HCT116 (cell line): ENCODE data around the gene SCRN1. TPM values are rescaled to one million over a fixed set of nuclear protein-coding genes. Genes with fewer than 3 reads are reported as not detected.

Source experiments
- ATAC-seq: fragments of 200-7000 bp; cut with Tn5 transposase; 2 replicates; pipeline ENCODE4 v1.9.1; 2020; ENCODE audit warnings: mild to moderate bottlenecking, moderate library complexity
- BruUV-seq: library from RNA; stranded (reverse); fragments of 400-500 nt; replicated peaks from 2 replicates; lab custom pipeline; 2021; lab: Mats Ljungman, UMichigan
- CTCF ChIA-PET: fragments of 300-600 bp; sonication (Branson Sonifier 250); formaldehyde crosslinking; loops from one replicate; lab custom pipeline; 2021; ENCODE audit warnings: antibody characterized with exemption; lab: Charles Lee
- POLR2A ChIA-PET: fragments of 300-600, 350-600 bp; sonication (Branson Sonifier 250); formaldehyde crosslinking; loops from one replicate; lab custom pipeline; 2021; ENCODE audit warnings: antibody characterized with exemption; lab: Charles Lee
- RAD21 ChIA-PET, 2 experiments: fragments of 300-600 bp; sonication (Branson Sonifier 250); formaldehyde crosslinking; loops; one replicate each; lab custom pipeline; 2023; ENCODE audit warnings: low total read pairs in 2 of 2; ENCODE audit not compliant: uncharacterized antibody in 2 of 2, unreplicated experiment in 2 of 2, low non-redundant PET in 1 of 2; lab: Charles Lee
- DNase-seq: peaks from one replicate; pipeline ENCODE4 v3.0.0-alpha.2; 2010; ENCODE audit warnings: low read depth, low spot score
- H2AFZ ChIP-seq: fragments of 200-600 bp; shearing (Covaris generic), sonication (generic); 2 replicates; pipeline ENCODE4 v1.6.1; 2017; ENCODE audit warnings: low read depth, mixed run types, mixed read lengths, antibody characterized with exemption, low read length; ENCODE audit not compliant: poor library complexity, severe bottlenecking
- H3K27ac ChIP-seq: 2 replicates; pipeline ENCODE4 v1.5.1; 2012; ENCODE audit warnings: low read depth, low read length
- H3K27me3 ChIP-seq: fragments of 200-600 bp; sonication (generic); 2 replicates; pipeline ENCODE4 v1.6.1; 2016; ENCODE audit warnings: mixed run types, low read length, mixed read lengths; ENCODE audit not compliant: insufficient read depth
- H3K36me3 ChIP-seq, 2 experiments: fragments of 200-500 bp in 1 of 2; fragments of 200-600 bp in 1 of 2; sonication (Bioruptor generic) in 1 of 2; sonication (generic) in 1 of 2; 2 replicates each; pipeline versions ENCODE4 v1.5.1 to v1.6.1; 2014 to 2016; ENCODE audit warnings: low read length in 2 of 2, inconsistent platforms in 1 of 2, mixed read lengths in 1 of 2, mixed run types in 1 of 2; ENCODE audit not compliant: insufficient read depth in 2 of 2, control insufficient read depth in 1 of 2
- H3K4me1 ChIP-seq, 2 experiments: fragments of 200-600 bp in 1 of 2; sonication (generic) in 1 of 2; 2 replicates each; pipeline versions ENCODE4 v1.5.1 to v1.6.1; 2012 to 2017; ENCODE audit warnings: low read length in 2 of 2, inconsistent platforms in 1 of 2, mild to moderate bottlenecking in 1 of 2, mixed read lengths in 1 of 2, mixed run types in 1 of 2, moderate library complexity in 1 of 2; ENCODE audit not compliant: insufficient read depth in 2 of 2, control insufficient read depth in 1 of 2
- H3K4me2 ChIP-seq: fragments of 200-600 bp; sonication (generic); 2 replicates; pipeline ENCODE4 v1.6.1; 2017; ENCODE audit warnings: mixed run types, low read length, mixed read lengths
- H3K4me3 ChIP-seq, 2 experiments: fragments of 200-600 bp in 1 of 2; sonication (generic) in 1 of 2; replicated peaks in 1 of 2; 2 replicates each; pipeline ENCODE4 v1.5.1; 2011 to 2016; ENCODE audit warnings: low read length in 2 of 2, control low read depth in 1 of 2, low read depth in 1 of 2, mild to moderate bottlenecking in 1 of 2, mixed read lengths in 1 of 2, mixed run types in 1 of 2
- H3K79me2 ChIP-seq: fragments of 200-600 bp; sonication (generic); 2 replicates; pipeline ENCODE4 v1.6.1; 2017; ENCODE audit warnings: mild to moderate bottlenecking, mixed run types, low read length, moderate library complexity, mixed read lengths; ENCODE audit not compliant: insufficient read depth
- H3K9ac ChIP-seq: fragments of 200-600 bp; sonication (generic); 2 replicates; pipeline ENCODE4 v1.6.1; 2016; ENCODE audit warnings: low read length, mixed read lengths
- H3K9me2 ChIP-seq: fragments of 200-600 bp; sonication (generic), shearing (Covaris generic); 2 replicates; pipeline ENCODE4 v1.6.1; 2017; ENCODE audit warnings: mixed run types, mild to moderate bottlenecking, moderate library complexity; ENCODE audit not compliant: insufficient read depth
- H3K9me3 ChIP-seq, 2 experiments: fragments of 200-500 bp in 1 of 2; fragments of 200-600 bp in 1 of 2; sonication (Bioruptor generic) in 1 of 2; sonication (generic) in 1 of 2; 2 replicates each; pipeline ENCODE4 v1.6.1; 2014 to 2017; ENCODE audit warnings: low read length in 2 of 2, mixed read lengths in 2 of 2, inconsistent platforms in 1 of 2, low read depth in 1 of 2, mild to moderate bottlenecking in 1 of 2, mixed run types in 1 of 2, moderate library complexity in 1 of 2; ENCODE audit not compliant: control insufficient read depth in 1 of 2, insufficient read depth in 1 of 2
- H4K20me1 ChIP-seq: fragments of 200-600 bp; sonication (generic), shearing (Covaris generic); 2 replicates; pipeline ENCODE4 v1.6.1; 2017; ENCODE audit warnings: mixed run types, mild to moderate bottlenecking, moderate library complexity; ENCODE audit not compliant: insufficient read depth
- CBX3 ChIP-seq: IDR thresholded peaks from 2 replicates; pipeline ENCODE4 v1.6.1; 2012; ENCODE audit warnings: low read depth
- CEBPB ChIP-seq: IDR thresholded peaks from 2 replicates; pipeline ENCODE4 v1.6.1; 2012; ENCODE audit warnings: low read depth
- EGR1 ChIP-seq: IDR thresholded peaks from 2 replicates; pipeline ENCODE4 v1.6.1; 2012; ENCODE audit warnings: low read depth
- ELF1 ChIP-seq: IDR thresholded peaks from 2 replicates; pipeline ENCODE4 v1.6.1; 2012; ENCODE audit warnings: low read depth, borderline replicate concordance
- EZH2 ChIP-seq: fragments of 200-600 bp; sonication (generic); IDR thresholded peaks from 2 replicates; pipeline ENCODE4 v1.6.1; 2017; ENCODE audit warnings: antibody characterized with exemption, mixed run types
- JUND ChIP-seq: IDR thresholded peaks from 2 replicates; pipeline ENCODE4 v1.6.1; 2012
- POLR2A ChIP-seq: IDR thresholded peaks from 2 replicates; pipeline ENCODE4 v1.7.0; 2011; ENCODE audit warnings: borderline replicate concordance; ENCODE audit not compliant: insufficient read depth, insufficient read length; ENCODE audit errors: extremely low read depth
- POLR2AphosphoS5 ChIP-seq: IDR thresholded peaks from 2 replicates; pipeline ENCODE4 v1.6.1; 2011; ENCODE audit warnings: mild to moderate bottlenecking, low read depth, low read length, moderate library complexity
- SP1 ChIP-seq: IDR thresholded peaks from 2 replicates; pipeline ENCODE4 v1.6.1; 2012; ENCODE audit warnings: low read depth
- SRF ChIP-seq: IDR thresholded peaks from 2 replicates; pipeline ENCODE4 v1.6.1; 2012; ENCODE audit warnings: low read depth
- YY1 ChIP-seq: IDR thresholded peaks from 2 replicates; pipeline ENCODE4 v1.6.1; 2011; ENCODE audit warnings: low read length, low read depth, moderate library complexity, mild to moderate bottlenecking; ENCODE audit not compliant: insufficient replicate concordance; ENCODE audit errors: extremely low read depth
- intact Hi-C: fragments of 100-400 bp; cut with micrococcal nuclease; formaldehyde crosslinking; loops from 2 replicates; pipeline ENCODE4 v1.10.0; 2022
- total RNA-seq: library from RNA; stranded (reverse); gene quantifications from one replicate; pipeline ENCODE4 v1.2.1, GENCODE V29; 2021; ENCODE audit not compliant: unreplicated experiment
- TF ChIP-seq, protein P1 (sequence below): IDR thresholded peaks from 2 replicates; pipeline ENCODE4 v1.6.1; 2011; ENCODE audit warnings: mild to moderate bottlenecking, low read length, moderate library complexity; ENCODE audit not compliant: insufficient replicate concordance; ENCODE audit errors: extremely low read depth
- TF ChIP-seq, protein P2 (sequence below): IDR thresholded peaks from 2 replicates; pipeline ENCODE4 v1.6.1; 2012
- TF ChIP-seq, protein P3 (sequence below), 3 experiments: fragments of 200-600 bp in 1 of 3; sonication (generic) in 1 of 3; IDR thresholded peaks in 2 of 3; conservative IDR thresholded peaks in 1 of 3; 2 replicates each; pipeline ENCODE4 v1.5.1; 2012 to 2017; ENCODE audit warnings: low read depth in 2 of 3, low read length in 2 of 3, antibody characterized with exemption in 1 of 3, borderline replicate concordance in 1 of 3, control low read depth in 1 of 3, mild to moderate bottlenecking in 1 of 3, mixed read lengths in 1 of 3, mixed run types in 1 of 3, moderate library complexity in 1 of 3; ENCODE audit not compliant: insufficient read depth in 1 of 3

The SCRN1 gene
- total RNA-seq, 1 experiment from 2014 or later: 76.8 TPM

DNA sequence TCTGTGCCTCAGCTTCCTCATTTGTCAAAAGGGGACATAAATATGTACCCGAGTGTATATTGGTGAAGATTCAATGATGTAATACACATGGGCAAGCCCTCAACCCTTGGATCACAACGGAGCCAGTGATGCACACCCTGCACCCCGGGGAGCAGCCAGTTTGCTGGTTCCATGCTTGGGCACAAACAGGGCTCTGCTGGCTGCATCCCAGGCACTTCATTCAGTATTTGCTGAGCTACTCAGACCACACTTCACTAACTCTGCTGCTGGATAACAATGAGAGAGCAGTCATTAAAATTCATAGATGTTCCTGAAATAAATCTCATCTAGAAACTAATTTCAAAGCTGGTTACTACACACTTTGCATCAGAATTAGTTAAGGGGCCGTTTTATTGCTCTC lies 72.0 kb downstream of the SCRN1 start:
- Histone ChIP-seq H3K4me2 (no peak overlapping the region), H3K27me3 (no peaks in the 10 kb centered on the region), H3K4me1 (no peaks in the 10 kb centered on the region), H3K79me2 (no peaks in the 10 kb centered on the region), H3K4me3 (no peak overlapping the region), H3K9me3 (no peaks in the 10 kb centered on the region), H3K9ac (no peak overlapping the region), H3K36me3 (peaks cover 3% of the 10 kb centered on the region in 2 experiments; a peak in 2 of 4 replicates), H4K20me1 (no peaks in the 10 kb centered on the region), H3K27ac (no peak overlapping the region), H3K9me2 (no peaks in the 10 kb centered on the region), H2AFZ (no peak overlapping the region)
- no peak for ATAC-seq
- ChIA-PET CTCF (no interaction called here), POLR2A (no interaction called here), RAD21 (no interaction called here)
- BruUV-seq: no TSS peak
- intact Hi-C loops: no loop called here
- no peak for DNase-seq
- TF ChIP-seq CEBPB (no peak), SRF (no peak), EGR1 (no peak), JUND (no peak), SP1 (no peak)
- TF ChIP-seq, protein P1, sequence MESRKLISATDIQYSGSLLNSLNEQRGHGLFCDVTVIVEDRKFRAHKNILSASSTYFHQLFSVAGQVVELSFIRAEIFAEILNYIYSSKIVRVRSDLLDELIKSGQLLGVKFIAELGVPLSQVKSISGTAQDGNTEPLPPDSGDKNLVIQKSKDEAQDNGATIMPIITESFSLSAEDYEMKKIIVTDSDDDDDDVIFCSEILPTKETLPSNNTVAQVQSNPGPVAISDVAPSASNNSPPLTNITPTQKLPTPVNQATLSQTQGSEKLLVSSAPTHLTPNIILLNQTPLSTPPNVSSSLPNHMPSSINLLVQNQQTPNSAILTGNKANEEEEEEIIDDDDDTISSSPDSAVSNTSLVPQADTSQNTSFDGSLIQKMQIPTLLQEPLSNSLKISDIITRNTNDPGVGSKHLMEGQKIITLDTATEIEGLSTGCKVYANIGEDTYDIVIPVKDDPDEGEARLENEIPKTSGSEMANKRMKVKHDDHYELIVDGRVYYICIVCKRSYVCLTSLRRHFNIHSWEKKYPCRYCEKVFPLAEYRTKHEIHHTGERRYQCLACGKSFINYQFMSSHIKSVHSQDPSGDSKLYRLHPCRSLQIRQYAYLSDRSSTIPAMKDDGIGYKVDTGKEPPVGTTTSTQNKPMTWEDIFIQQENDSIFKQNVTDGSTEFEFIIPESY: no peak
- TF ChIP-seq, protein P2, sequence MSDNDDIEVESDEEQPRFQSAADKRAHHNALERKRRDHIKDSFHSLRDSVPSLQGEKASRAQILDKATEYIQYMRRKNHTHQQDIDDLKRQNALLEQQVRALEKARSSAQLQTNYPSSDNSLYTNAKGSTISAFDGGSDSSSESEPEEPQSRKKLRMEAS: no peak

DNA sequence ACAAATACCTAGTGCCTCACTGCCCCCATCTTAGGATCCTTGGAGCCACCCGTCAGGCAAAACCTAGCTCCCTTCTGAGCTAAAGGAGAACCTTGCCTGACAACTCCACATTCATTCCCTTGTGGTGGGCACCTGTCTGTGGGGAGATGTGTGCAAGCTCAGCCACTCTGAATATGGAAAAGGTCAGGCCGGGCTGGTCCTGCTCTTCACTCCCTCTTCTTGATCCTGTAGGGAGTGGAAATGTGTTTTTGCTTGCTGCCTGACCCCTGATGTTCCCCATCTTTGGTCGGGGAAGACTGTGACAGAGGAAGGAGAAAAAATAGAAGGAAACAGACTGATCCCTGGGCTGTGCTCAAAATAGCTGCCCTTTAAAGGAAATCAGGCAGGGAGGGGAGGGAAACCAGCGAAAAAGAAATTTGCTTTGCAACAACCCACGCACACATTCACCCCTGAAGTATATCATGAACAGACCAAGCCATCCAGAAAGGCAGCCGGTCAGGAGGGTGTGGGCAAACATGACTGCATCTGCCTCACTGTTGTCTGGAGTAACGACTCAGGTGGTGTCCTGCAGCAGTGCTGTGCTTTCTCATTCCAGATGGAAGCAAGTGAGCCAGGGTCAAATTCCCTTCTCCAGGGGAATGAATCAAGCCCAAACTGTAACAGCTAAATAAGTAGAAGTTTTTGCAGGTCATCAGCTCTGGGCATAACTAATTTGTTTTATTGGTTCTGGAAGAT lies 74.0 kb downstream of the SCRN1 start:
- H3K27ac ChIP-seq: no peak overlapping the region
- no peak overlapping the region for H2AFZ ChIP-seq
- peaks cover 3% of the 10 kb centered on the region in 2 experiments; a peak in 1 of 4 replicates for H3K36me3 ChIP-seq
- no peaks in the 10 kb centered on the region for H3K79me2 ChIP-seq
- H3K9me3 ChIP-seq: no peaks in the 10 kb centered on the region
- ATAC-seq (no peak), DNase-seq (no peak)
- intact Hi-C loops: no loop called here
- H4K20me1 ChIP-seq: no peaks in the 10 kb centered on the region
- POLR2A ChIA-PET: no interaction called here
- no peak overlapping the region for H3K4me2 ChIP-seq
- no TSS peak for BruUV-seq
- no peak overlapping the region for H3K4me3 ChIP-seq
- H3K9ac ChIP-seq: no peak overlapping the region
- H3K27me3 ChIP-seq: no peaks in the 10 kb centered on the region
- H3K4me1 ChIP-seq: no peaks in the 10 kb centered on the region
- CTCF ChIA-PET: no interaction called here
- RAD21 ChIA-PET: no interaction called here
- H3K9me2 ChIP-seq: no peaks in the 10 kb centered on the region
- TF ChIP-seq ELF1: no peak
- TF ChIP-seq CBX3: no peak
- no peak for TF ChIP-seq YY1
- TF ChIP-seq, protein P3, sequence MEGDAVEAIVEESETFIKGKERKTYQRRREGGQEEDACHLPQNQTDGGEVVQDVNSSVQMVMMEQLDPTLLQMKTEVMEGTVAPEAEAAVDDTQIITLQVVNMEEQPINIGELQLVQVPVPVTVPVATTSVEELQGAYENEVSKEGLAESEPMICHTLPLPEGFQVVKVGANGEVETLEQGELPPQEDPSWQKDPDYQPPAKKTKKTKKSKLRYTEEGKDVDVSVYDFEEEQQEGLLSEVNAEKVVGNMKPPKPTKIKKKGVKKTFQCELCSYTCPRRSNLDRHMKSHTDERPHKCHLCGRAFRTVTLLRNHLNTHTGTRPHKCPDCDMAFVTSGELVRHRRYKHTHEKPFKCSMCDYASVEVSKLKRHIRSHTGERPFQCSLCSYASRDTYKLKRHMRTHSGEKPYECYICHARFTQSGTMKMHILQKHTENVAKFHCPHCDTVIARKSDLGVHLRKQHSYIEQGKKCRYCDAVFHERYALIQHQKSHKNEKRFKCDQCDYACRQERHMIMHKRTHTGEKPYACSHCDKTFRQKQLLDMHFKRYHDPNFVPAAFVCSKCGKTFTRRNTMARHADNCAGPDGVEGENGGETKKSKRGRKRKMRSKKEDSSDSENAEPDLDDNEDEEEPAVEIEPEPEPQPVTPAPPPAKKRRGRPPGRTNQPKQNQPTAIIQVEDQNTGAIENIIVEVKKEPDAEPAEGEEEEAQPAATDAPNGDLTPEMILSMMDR (IDR thresholded peaks at IDR 0.05 in 2 of 3, conservative IDR thresholded peaks at IDR 0.05 in 1 of 3; ENCODE audit: borderline replicate concordance in 1 of 3, insufficient read depth in 1 of 3, low read depth in 2 of 3, low read length in 2 of 3): no peak
- no peak for TF ChIP-seq POLR2A
- TF ChIP-seq JUND: no peak
- no peak for TF ChIP-seq EZH2
- TF ChIP-seq CEBPB: no peak
- TF ChIP-seq POLR2AphosphoS5: no peak
- TF ChIP-seq, protein P1: no peak
